HAP-1 (cell line): Measurements from ENCODE around the gene COQ10B.
A peak's percentile ranks its signal among the peaks of the same experiment; 100 is the strongest.
"Not testable (repeated sequence)": the region's sequence is repeated elsewhere in the genome, so short reads cannot be mapped to it uniquely, and the experiment has no call there.

ENCODE experiments used
- DNase-seq, 2 experiments: peaks; one replicate each; pipeline ENCODE4 v3.0.0-alpha.2; 2016 to 2020; ENCODE audit warnings: low spot score in 2 of 2
- H3K27me3 ChIP-seq: fragments of 250-450 bp; sonication (Bioruptor Pico); 2 replicates; pipeline ENCODE4 v1.5.1; 2020; ENCODE audit warnings: low read depth, mild to moderate bottlenecking, moderate library complexity
- H3K36me3 ChIP-seq: fragments of 250-450 bp; sonication (Bioruptor Pico); replicated peaks from 2 replicates; pipeline ENCODE4 v1.5.1; 2020; ENCODE audit warnings: mild to moderate bottlenecking
- H3K4me1 ChIP-seq: fragments of 250-450 bp; sonication (Bioruptor Pico); 2 replicates; pipeline ENCODE4 v1.5.1; 2020; ENCODE audit warnings: mild to moderate bottlenecking
- H3K4me3 ChIP-seq: fragments of 250-450 bp; sonication (Bioruptor Pico); 2 replicates; pipeline ENCODE4 v1.5.1; 2020; ENCODE audit warnings: mild to moderate bottlenecking, moderate library complexity
- H3K9me3 ChIP-seq: fragments of 250-450 bp; sonication (Bioruptor Pico); 2 replicates; pipeline ENCODE4 v1.5.1; 2020; ENCODE audit warnings: mild to moderate bottlenecking, moderate library complexity
- in situ Hi-C: fragments of 300-500 bp; cut with MboI; formaldehyde crosslinking; loops from 3 replicates; pipeline ENCODE4 v1.14.3; 2020; ENCODE audit warnings: low sequenced_read_pairs, inconsistent platforms, mixed read lengths

The COQ10B gene

DNA sequence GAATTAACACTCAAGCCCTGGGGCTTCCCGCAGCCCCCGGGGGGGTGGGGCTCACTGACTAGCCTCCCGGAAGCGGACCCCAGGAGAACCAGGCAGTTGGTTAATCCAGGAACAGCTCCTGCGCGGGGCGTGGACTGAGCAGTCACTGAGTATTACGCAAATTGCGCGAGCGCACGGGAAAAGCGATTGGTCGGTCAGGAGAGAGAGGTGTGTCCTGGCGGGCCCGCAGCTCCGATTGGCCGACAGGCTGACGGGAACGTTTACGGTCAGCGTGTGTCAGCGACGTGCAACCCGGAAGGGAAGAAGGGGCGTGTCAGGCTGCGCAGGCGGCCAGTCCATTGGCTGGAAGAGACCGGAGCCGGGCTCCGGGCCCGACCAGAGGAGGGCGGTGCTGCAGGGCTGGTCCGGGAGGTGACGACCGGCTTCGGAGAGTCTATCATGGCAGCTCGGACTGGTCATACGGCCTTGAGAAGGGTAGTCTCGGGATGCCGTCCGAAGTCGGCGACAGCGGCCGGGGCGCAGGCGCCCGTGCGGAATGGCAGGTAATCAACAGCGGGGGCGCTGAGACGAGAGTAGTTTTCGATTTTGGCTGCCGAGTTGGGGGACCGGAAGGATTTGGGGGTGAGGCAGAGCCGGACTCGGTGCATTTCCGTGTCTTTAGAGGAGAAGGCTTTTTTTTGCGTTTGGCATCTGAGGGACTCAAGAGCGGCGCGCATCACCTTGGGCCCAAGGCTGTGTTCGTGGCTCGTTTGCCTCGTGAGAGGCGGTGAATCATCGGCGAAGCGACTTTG lies at the start of gene COQ10B:
Gene COQ10B (plus strand): TSS at position 430 of the 791 bp plus-strand sequence. CDS start 9 bp downstream, at position 439.
- Histone ChIP-seq H3K4me3 (peak within 1 kb of the TSS; percentile 90), H3K36me3 (no peaks in the 10 kb centered on the region), H3K27me3 (no peaks in the 10 kb centered on the region), H3K4me1 (peaks cover 11% of the 10 kb centered on the region), H3K9me3 (no peaks in the 10 kb centered on the region)
- in situ Hi-C loops: no loop called here
- DNase-seq: peak; percentile 99

DNA sequence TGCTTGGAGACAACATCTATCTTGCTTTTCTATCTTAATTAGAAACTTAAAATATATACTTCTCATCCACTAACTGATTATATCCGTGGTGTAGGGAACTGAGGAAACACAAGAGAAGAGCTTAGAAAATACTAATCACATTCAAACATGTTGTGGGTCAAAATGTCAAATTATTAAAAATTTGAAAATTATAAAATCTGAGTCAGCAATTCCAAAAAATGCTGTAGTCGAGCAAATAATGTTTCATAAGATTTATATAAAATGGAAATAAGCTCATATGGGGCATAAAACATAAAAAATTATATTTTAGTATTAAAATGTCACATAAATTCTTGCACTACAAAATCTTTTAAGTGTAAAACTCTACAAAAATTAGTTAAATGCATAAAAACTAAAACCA lies 47.8 kb upstream of the COQ10B start:
- in situ Hi-C loops: no loop called here
- no peak for DNase-seq
- Histone ChIP-seq H3K4me3 (no peak overlapping the region), H3K4me1 (no peaks in the 10 kb centered on the region), H3K9me3 (no peaks in the 10 kb centered on the region), H3K36me3 (peaks cover 98% of the 10 kb centered on the region), H3K27me3 (no peaks in the 10 kb centered on the region)

DNA sequence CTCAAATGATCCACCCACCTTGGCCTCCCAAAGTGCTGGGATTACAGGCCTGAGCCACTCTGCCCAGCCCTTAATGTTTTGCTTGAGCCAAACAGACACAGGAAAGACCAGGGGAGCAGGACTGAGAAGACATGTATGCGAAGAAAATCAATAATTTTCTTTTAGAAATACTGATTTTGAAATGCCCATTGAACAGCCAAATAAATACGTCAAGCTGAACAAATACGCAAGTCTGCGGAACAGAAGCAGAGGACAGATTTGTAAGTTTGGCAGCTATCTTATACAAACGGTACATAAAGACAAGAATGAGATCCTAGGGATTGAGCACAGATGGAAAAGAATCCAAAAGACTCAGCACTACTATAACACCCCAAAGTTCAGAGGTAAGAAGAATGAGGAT lies 39.3 kb upstream of the COQ10B start:
- in situ Hi-C loops: loop anchor here (5.0 kb wide), 1 partner anchor 63 kb away; no protein-coding TSS in a partner anchor
- Histone ChIP-seq H3K4me1 (no peaks in the 10 kb centered on the region), H3K9me3 (no peaks in the 10 kb centered on the region), H3K27me3 (no peaks in the 10 kb centered on the region), H3K4me3 (no peak overlapping the region), H3K36me3 (peaks cover 90% of the 10 kb centered on the region)
- DNase-seq: no peak

GRCh38 chr2:197414515-197414914 lies 38.8 kb upstream of the COQ10B start:
- no peak for DNase-seq
- Histone ChIP-seq H3K27me3 (no peaks in the 10 kb centered on the region), H3K4me1 (no peaks in the 10 kb centered on the region), H3K4me3 (no peak overlapping the region), H3K36me3 (peaks cover 90% of the 10 kb centered on the region), H3K9me3 (no peaks in the 10 kb centered on the region)
- in situ Hi-C loops: loop anchor here (5.0 kb wide), 1 partner anchor 63 kb away; no protein-coding TSS in a partner anchor

DNA sequence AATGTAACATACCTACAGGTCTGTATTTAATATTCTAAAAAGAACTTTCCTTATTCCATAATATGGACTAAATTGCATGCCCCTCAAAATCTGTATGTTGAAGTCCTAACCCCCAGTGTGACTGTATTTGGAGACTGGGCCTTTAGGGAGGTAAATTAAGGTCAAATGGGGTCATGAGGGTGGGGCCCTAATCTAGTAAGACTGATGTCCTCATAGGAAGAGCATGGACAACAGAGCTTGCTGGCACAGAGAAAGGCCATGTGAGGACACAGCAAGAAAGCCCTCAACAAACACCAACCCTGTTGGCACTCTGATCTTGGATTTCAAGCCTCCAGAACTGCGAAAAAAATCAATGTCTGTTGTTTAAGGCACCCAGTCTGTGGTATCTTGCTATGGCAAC lies 37.1 kb upstream of the COQ10B start:
- H3K9me3 ChIP-seq: no peaks in the 10 kb centered on the region
- H3K36me3 ChIP-seq: peaks cover 90% of the 10 kb centered on the region
- in situ Hi-C loops: no loop called here
- DNase-seq: no peak
- H3K4me3 ChIP-seq: no peak overlapping the region
- no peaks in the 10 kb centered on the region for H3K4me1 ChIP-seq
- no peaks in the 10 kb centered on the region for H3K27me3 ChIP-seq

- no peak for DNase-seq
- Histone ChIP-seq H3K27me3 (no peaks in the 10 kb centered on the region), H3K9me3 (no peaks in the 10 kb centered on the region), H3K36me3 (peaks cover 81% of the 10 kb centered on the region), H3K4me1 (no peaks in the 10 kb centered on the region), H3K4me3 (no peak overlapping the region)
- in situ Hi-C loops: no loop called here
Observed at GRCh38 chr2:197419438-197419837, 33.9 kb upstream of the COQ10B start.

DNA sequence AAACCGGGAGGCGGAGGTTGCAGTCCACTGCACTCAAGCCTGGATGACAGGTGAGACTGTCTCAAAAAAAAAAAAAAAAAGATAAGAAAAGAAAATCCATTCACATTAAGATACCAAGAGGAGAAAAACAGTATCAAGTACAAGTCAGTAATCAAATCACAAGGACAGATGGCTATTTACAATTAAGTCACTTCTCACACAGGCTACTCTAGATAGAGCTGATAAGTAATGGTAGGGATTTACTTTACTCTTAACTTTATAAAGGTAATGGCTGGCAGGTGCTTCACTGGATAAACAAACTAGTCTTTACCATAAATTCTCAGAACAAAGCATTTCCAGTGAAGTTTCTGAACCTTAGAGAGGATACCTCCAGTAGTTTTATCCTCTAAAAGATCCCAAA lies 30.0 kb upstream of the COQ10B start:
- no peaks in the 10 kb centered on the region for H3K9me3 ChIP-seq
- DNase-seq: no peak
- H3K27me3 ChIP-seq: no peaks in the 10 kb centered on the region
- H3K36me3 ChIP-seq: peaks cover 58% of the 10 kb centered on the region
- in situ Hi-C loops: no loop called here
- H3K4me1 ChIP-seq: peaks cover 17% of the 10 kb centered on the region
- H3K4me3 ChIP-seq: no peak overlapping the region

- Histone ChIP-seq H3K4me3 (no peak overlapping the region), H3K9me3 (no peaks in the 10 kb centered on the region), H3K36me3 (peaks cover 39% of the 10 kb centered on the region), H3K4me1 (peaks cover 22% of the 10 kb centered on the region), H3K27me3 (no peaks in the 10 kb centered on the region)
- no peak for DNase-seq
- in situ Hi-C loops: no loop called here
Observed at GRCh38 chr2:197425550-197425949, 27.8 kb upstream of the COQ10B start.

- Histone ChIP-seq H3K36me3 (peaks cover 26% of the 10 kb centered on the region), H3K4me3 (no peak overlapping the region), H3K4me1 (peaks cover 22% of the 10 kb centered on the region), H3K9me3 (no peaks in the 10 kb centered on the region), H3K27me3 (no peaks in the 10 kb centered on the region)
- in situ Hi-C loops: no loop called here
- DNase-seq: no peak
Observed at GRCh38 chr2:197426723-197427603, 26.4 kb upstream of the COQ10B start.

DNA sequence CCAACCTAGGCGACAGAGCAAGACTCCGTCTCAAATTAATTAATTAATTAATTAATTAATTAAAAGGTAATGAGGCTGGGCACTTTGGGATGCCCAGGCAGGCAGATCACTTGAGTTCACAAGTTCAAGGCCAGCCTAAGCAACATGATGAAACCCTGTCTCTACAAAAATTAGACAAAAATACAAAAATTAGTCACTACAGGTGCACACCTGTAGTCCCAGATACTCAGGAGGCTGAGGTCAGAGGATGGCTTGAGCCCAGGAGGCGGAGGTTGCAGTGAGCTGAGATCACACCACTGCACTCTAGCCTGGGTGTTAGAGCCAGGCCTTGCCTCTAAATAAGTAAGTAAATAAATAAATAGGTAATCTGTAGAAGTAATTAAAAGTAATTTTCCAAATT lies 25.4 kb upstream of the COQ10B start:
- Histone ChIP-seq H3K36me3 (peaks cover 22% of the 10 kb centered on the region), H3K4me1 (peaks cover 29% of the 10 kb centered on the region), H3K4me3 (no peak overlapping the region), H3K9me3 (no peaks in the 10 kb centered on the region), H3K27me3 (no peaks in the 10 kb centered on the region)
- DNase-seq: no peak
- in situ Hi-C loops: no loop called here

GRCh38 chr2:197431858-197432257 lies 21.5 kb upstream of the COQ10B start:
- no peaks in the 10 kb centered on the region for H3K27me3 ChIP-seq
- no peak overlapping the region for H3K4me3 ChIP-seq
- H3K36me3 ChIP-seq: peaks cover 7% of the 10 kb centered on the region
- no peaks in the 10 kb centered on the region for H3K9me3 ChIP-seq
- in situ Hi-C loops: loop anchor here (10.0 kb wide), 1 partner anchor 273 kb away; the partner anchor contains the start of gene MARS2
- peaks cover 30% of the 10 kb centered on the region for H3K4me1 ChIP-seq
- no peak for DNase-seq

DNA sequence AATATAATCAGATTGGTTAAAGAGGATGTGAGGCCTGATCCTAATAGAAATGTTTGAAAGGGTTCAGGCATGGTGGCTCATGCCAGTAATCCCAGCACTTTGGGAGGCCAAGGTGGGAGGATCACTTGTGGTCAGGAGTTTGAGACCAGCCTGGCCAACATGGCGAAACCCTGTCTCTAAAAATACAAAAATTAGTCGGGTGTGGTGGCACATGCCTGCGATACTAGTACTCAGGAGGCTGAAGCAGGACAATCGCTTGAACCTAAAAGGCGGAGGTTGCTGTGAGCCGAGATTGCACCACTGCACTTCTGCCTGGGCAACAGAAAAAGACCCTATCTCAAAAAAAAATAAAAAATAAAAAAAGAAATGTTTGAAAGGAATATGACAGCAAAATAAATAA lies 20.8 kb upstream of the COQ10B start:
- H3K4me3 ChIP-seq: peak overlapping the region; percentile 98
- DNase-seq, H3K36me3 ChIP-seq, H3K9me3 ChIP-seq, H3K27me3 ChIP-seq: not testable (repeated sequence)
- H3K4me1 ChIP-seq: peaks cover 24% of the 10 kb centered on the region
- in situ Hi-C loops: loop anchor here (10.0 kb wide), 1 partner anchor 272 kb away; the partner anchor contains the start of gene MARS2

- in situ Hi-C loops: loop anchor here (10.0 kb wide), 1 partner anchor 271 kb away; the partner anchor contains the start of gene MARS2
- H3K36me3 ChIP-seq: peaks cover 3% of the 10 kb centered on the region; the same call in 1 of the 2 replicates
- DNase-seq: no peak
- no peaks in the 10 kb centered on the region for H3K27me3 ChIP-seq
- no peaks in the 10 kb centered on the region for H3K9me3 ChIP-seq
- H3K4me3 ChIP-seq: peak overlapping the region; percentile 98
- H3K4me1 ChIP-seq: peaks cover 19% of the 10 kb centered on the region
Observed at GRCh38 chr2:197433780-197434438, 19.4 kb upstream of the COQ10B start.
